ENCODE measurements around the gene RFX2. TPM values are rescaled to one million over a fixed set of nuclear protein-coding genes. Genes with fewer than 3 reads are reported as not detected.

The RFX2 gene
- total and polyA plus RNA-seq, 3 experiments from 2014 or later = 1.5 to 4.9 (median 4.2) TPM

DNA sequence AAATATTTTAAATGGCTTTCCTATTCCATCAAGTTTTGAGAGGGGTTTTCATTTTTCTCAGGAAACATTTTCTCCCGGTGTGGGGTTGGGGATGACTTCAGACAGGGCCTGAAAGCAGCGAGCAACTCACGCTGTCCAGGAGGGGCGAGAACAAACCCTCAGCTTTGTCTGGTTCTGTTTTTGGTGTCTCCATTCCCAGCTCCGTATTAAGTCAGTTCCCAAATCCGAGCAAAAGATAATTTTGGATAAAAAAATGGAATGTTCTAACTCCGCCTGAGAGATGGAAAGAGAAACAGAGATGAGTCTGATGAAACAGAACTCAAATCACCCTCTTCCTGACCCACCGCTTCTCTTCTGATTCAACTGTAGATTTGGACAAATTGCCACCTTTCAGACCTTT, 38.4 kb downstream of the RFX2 start:
- Histone ChIP-seq H3K4me3 (ENCODE audit: low read length) (no peak overlapping the region), H3K36me3 (ENCODE audit: insufficient read depth, low read length) (no peaks in the 10 kb centered on the region), H3K27me3 (ENCODE audit: insufficient read depth, low read length, poor library complexity, severe bottlenecking) (no peaks in the 10 kb centered on the region), H3K4me1 (ENCODE audit: insufficient read depth, low read length) (peaks cover 3% of the 10 kb centered on the region), H3K27ac (ENCODE audit: low read depth, low read length) (no peak overlapping the region), H3K9me3 (ENCODE audit: low read length) (no peaks in the 10 kb centered on the region)
- Mint-ChIP-seq H3K36me3 (no peaks in the 10 kb centered on the region), H3K4me1 (peaks cover 7 to 17% (median 15%) of the 10 kb centered on the region in 3 donors), H3K27me3 (peaks cover 13 to 17% of the 10 kb centered on the region in 2 donors), H3K4me3 (no peak overlapping the region), H3K27ac (no peak overlapping the region), H3K9me3 (no peaks in the 10 kb centered on the region)
- CTCF ChIA-PET = no interaction called here
- DNase-seq = no peak
- POLR2A ChIA-PET = no interaction called here

DNA sequence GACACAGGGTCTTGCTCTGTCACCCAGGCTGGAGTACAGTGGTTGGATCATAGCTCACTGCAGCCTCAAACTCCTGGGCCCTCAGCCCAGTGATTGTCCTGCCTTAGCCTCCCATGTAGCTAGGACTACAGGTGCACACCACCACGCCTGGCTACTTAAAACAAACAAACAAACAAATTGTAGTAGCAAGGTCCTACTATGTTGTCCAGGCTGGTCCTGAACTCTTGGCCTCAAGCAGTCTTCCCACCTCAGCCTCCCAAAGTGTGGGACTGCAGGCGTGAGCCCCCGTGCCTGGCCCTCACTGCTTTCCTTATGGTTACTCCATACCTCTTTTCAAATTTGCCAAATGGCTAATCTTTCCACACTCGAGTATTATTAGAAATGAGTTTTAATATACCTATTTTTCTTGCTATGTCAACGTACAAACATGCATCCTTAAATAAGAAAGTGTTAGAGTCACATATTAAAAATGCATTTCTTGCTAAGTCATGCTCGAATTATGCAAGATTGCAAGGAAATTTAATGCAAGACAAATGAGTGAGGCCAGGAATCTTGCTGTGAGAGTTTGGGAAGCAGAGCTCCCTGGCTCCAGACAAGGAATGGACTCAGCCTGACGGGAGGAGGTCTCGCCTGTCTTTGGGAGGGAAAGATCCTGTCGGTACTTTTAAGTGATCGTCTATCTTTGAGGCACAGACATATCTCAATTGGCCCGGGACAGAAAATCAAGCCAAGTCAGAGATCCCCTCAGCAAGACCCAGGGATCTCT, 39.4 kb downstream of the RFX2 start:
- no peak for DNase-seq
- Mint-ChIP-seq H3K4me3 (no peak overlapping the region), H3K9me3 (no peaks in the 10 kb centered on the region), H3K36me3 (no peaks in the 10 kb centered on the region), H3K27me3 (peaks cover 10 to 15% of the 10 kb centered on the region in 2 donors), H3K27ac (peak overlapping the region in 2 of 8 donors; percentile 39 to 75), H3K4me1 (peaks cover 16 to 27% (median 25%) of the 10 kb centered on the region in 3 donors)
- ChIA-PET POLR2A (no interaction called here), CTCF (no interaction called here)
- Histone ChIP-seq H3K9me3 (ENCODE audit: low read length) (no peaks in the 10 kb centered on the region), H3K4me3 (ENCODE audit: low read length) (no peak overlapping the region), H3K27me3 (ENCODE audit: insufficient read depth, low read length, poor library complexity, severe bottlenecking) (no peaks in the 10 kb centered on the region), H3K36me3 (ENCODE audit: insufficient read depth, low read length) (no peaks in the 10 kb centered on the region), H3K4me1 (ENCODE audit: insufficient read depth, low read length) (peaks cover 8% of the 10 kb centered on the region), H3K27ac (ENCODE audit: low read depth, low read length) (no peak overlapping the region)

DNA sequence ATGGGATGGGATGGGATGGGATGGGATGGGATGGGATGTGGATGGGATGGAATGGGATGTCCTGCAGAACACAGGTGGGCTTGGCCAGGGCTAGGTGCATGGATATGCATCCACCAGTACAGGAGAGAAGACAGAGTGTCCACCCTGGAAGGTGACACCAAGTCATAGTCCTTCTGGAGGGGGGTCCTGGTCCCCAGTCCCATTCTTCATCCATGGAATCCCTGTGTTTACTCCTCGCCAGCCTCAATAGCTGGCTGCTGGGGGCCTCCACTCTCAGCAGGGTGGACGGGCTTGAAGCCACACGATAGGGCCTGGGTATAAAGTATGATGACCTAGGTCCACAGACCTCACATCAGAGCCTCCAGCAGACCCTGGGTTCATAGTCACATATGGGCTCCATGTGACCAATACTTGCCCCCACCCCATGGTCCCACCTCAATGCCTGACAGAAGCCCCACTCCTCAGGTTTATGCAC, 40.1 kb downstream of the RFX2 start:
- no peak for DNase-seq
- no peaks in the 10 kb centered on the region for H3K36me3 ChIP-seq (ENCODE audit: insufficient read depth, low read length)
- Mint-ChIP-seq H3K27ac (peak overlapping the region in 1 of 8 donors; percentile 75), H3K27me3 (peaks cover 10 to 15% of the 10 kb centered on the region in 2 donors), H3K4me1 (peaks cover 20 to 33% (median 30%) of the 10 kb centered on the region in 3 donors), H3K4me3 (no peak overlapping the region), H3K36me3 (no peaks in the 10 kb centered on the region), H3K9me3 (no peaks in the 10 kb centered on the region)
- peaks cover 8% of the 10 kb centered on the region for H3K4me1 ChIP-seq (ENCODE audit: insufficient read depth, low read length)
- no peaks in the 10 kb centered on the region for H3K27me3 ChIP-seq (ENCODE audit: insufficient read depth, low read length, poor library complexity, severe bottlenecking)
- no peaks in the 10 kb centered on the region for H3K9me3 ChIP-seq (ENCODE audit: low read length)
- no peak overlapping the region for H3K4me3 ChIP-seq (ENCODE audit: low read length)
- POLR2A ChIA-PET = no interaction called here
- no peak overlapping the region for H3K27ac ChIP-seq (ENCODE audit: low read depth, low read length)
- CTCF ChIA-PET = interaction anchor here (1.1 kb wide), 1 partner anchor 56 kb away, joined by 3 read pairs; no protein-coding TSS in a partner anchor

DNA sequence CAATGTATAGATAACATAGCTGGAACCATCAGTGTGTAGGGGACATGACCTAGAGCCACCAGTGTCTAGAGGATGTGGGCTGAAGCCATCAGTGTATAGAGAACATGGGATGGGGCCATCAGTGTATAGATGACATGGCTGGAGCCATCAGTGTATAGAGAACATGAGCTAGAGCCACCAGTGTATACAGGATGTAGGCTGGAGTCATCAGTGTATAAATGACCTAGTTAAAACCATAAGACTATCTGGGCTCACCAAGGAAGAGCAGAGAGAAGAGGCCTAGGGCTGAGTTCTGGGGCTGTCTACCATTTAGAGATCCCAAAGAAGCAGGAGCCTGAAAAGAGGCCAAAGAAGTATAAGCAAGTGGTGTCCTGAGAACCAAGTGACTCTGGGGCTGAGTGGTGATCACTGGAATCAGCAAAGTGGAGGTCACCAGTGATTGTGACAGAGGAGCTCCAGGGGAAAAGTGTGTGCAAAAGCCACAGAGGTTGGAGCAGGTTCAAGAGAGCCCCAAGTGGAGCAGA, 41.0 kb downstream of the RFX2 start:
- Histone ChIP-seq H3K27ac (ENCODE audit: low read depth, low read length) (no peak overlapping the region), H3K36me3 (ENCODE audit: insufficient read depth, low read length) (no peaks in the 10 kb centered on the region), H3K27me3 (ENCODE audit: insufficient read depth, low read length, poor library complexity, severe bottlenecking) (no peaks in the 10 kb centered on the region), H3K4me1 (ENCODE audit: insufficient read depth, low read length) (peaks cover 8% of the 10 kb centered on the region), H3K9me3 (ENCODE audit: low read length) (no peaks in the 10 kb centered on the region), H3K4me3 (ENCODE audit: low read length) (no peak overlapping the region)
- DNase-seq = peak in 1 of 5 donors; percentile 17
- ChIA-PET POLR2A (no interaction called here), CTCF (interaction anchor here (1.0 to 1.1 kb wide), 2 partner anchors 20 to 57 kb away, joined by 3 read pairs; no protein-coding TSS in a partner anchor)
- H3K9me3 Mint-ChIP-seq = no peaks in the 10 kb centered on the region
- peaks cover 20 to 37% (median 30%) of the 10 kb centered on the region in 3 donors for H3K4me1 Mint-ChIP-seq
- peak overlapping the region in 2 of 7 donors; percentile 17 to 46 for H3K4me3 Mint-ChIP-seq
- H3K36me3 Mint-ChIP-seq = no peaks in the 10 kb centered on the region
- H3K27me3 Mint-ChIP-seq = peaks cover 10 to 13% of the 10 kb centered on the region in 2 donors
- peak overlapping the region in 5 of 8 donors; percentile 6 to 73 (median 16) for H3K27ac Mint-ChIP-seq

DNA sequence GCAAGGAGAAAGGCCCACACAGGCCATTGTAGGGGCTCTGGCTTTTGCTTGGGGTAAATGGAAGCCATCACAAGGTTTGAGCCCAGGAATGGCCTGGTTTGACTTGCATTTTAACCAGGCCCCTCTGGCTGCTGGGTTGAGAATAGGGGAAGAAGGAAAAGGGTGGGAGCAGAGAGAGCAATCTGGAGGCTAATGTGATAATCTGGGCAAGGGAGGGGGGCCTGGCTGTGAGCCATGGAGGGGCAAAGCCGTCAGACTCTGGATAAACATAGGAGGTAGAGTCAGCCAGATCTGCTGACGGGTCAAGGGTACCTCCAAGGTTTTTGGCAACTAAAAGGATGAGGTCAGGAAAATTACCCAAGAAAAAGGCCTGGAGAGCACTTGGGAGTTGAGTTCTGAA, 41.6 kb downstream of the RFX2 start:
- Mint-ChIP-seq H3K27me3 (peaks cover 10 to 13% of the 10 kb centered on the region in 2 donors), H3K4me1 (peaks cover 20 to 37% (median 30%) of the 10 kb centered on the region in 3 donors), H3K4me3 (no peak overlapping the region), H3K27ac (peak overlapping the region in 1 of 8 donors; percentile 32), H3K9me3 (no peaks in the 10 kb centered on the region), H3K36me3 (no peaks in the 10 kb centered on the region)
- Histone ChIP-seq H3K27ac (ENCODE audit: low read depth, low read length) (no peak overlapping the region), H3K36me3 (ENCODE audit: insufficient read depth, low read length) (no peaks in the 10 kb centered on the region), H3K4me3 (ENCODE audit: low read length) (no peak overlapping the region), H3K4me1 (ENCODE audit: insufficient read depth, low read length) (peaks cover 8% of the 10 kb centered on the region), H3K9me3 (ENCODE audit: low read length) (no peaks in the 10 kb centered on the region), H3K27me3 (ENCODE audit: insufficient read depth, low read length, poor library complexity, severe bottlenecking) (no peaks in the 10 kb centered on the region)
- no peak for DNase-seq
- CTCF ChIA-PET = interaction anchor here (1.0 kb wide), 1 partner anchor 20 kb away, joined by 3 read pairs; no protein-coding TSS in a partner anchor
- POLR2A ChIA-PET = interaction anchor here (0.5 kb wide), 1 partner anchor 13 kb away, joined by 12 read pairs; no protein-coding TSS in a partner anchor

DNA sequence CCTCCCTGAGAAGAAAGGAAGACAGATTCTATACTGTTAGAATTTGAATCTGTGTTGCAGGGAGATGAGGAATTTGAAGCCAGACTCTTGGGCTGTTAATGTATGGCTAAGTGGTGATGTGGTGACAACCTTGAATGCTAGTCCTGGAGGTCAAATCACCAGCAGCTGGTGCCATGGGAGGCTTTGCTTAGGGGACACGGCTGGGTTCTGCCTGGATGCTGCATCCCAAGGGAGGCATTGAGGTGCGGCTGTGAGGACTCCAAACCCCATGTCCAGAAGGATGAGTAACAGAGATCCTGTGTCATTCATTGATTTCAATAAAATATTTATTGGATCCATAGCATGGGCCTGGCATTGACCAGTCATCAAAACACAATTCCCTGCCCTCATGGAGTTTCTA, 42.3 kb downstream of the RFX2 start:
- POLR2A ChIA-PET = no interaction called here
- Histone ChIP-seq H3K27ac (ENCODE audit: low read depth, low read length) (no peak overlapping the region), H3K4me1 (ENCODE audit: insufficient read depth, low read length) (peaks cover 8% of the 10 kb centered on the region), H3K27me3 (ENCODE audit: insufficient read depth, low read length, poor library complexity, severe bottlenecking) (no peaks in the 10 kb centered on the region), H3K9me3 (ENCODE audit: low read length) (no peaks in the 10 kb centered on the region), H3K36me3 (ENCODE audit: insufficient read depth, low read length) (no peaks in the 10 kb centered on the region), H3K4me3 (ENCODE audit: low read length) (no peak overlapping the region)
- DNase-seq = no peak
- H3K4me3 Mint-ChIP-seq = no peak overlapping the region
- CTCF ChIA-PET = no interaction called here
- H3K4me1 Mint-ChIP-seq = peaks cover 21 to 37% (median 30%) of the 10 kb centered on the region in 3 donors
- no peaks in the 10 kb centered on the region for H3K36me3 Mint-ChIP-seq
- H3K27me3 Mint-ChIP-seq = peaks cover 10 to 15% of the 10 kb centered on the region in 2 donors
- H3K9me3 Mint-ChIP-seq = no peaks in the 10 kb centered on the region
- no peak overlapping the region for H3K27ac Mint-ChIP-seq

DNA sequence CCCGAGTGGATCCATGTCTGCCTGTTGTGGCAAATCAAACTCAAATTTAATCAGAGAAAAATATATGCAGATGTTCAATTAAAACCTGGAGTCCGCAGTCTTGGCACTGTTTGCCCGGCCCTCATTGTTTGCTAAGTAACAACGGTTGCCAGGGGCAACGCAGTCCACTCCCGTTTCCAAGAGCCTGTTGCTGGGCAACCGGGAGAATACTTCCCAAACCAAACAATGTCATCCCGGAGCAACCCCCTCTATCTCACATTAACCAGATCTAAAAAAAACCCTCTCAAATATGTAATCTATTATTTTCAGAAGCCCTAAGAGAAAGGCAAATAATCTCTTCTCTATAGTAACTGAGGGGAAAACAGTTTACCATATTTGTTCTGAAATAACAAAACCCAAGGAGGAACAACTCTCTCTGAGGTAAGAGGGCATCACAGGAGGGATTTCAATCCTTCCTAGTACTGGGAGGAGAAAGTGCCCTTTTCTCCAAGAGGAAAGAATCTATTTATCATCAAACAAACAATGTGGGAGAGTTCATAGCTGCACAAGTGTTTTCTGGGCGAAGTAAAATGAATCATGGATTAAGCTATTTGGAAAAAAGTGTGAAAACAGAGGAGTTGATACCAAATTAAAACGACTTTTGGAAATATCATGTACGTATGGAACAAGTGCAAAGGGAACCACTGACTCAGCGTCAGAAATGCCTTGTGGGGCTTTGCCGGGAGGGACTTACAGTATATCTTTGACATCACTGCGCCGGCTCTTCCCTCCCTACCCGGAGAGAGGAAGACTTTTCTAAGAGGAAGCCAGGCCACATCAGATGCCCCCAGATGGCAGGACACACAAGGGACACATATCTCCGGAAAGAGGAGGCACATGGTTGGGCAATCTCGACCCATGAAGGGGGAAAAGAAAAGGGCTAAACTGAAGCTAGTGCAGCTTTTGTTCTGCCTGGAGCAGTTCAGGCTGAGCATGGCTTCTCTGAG, 43.3 kb downstream of the RFX2 start:
- DNase-seq = peak in 1 of 5 donors; percentile 27
- Mint-ChIP-seq H3K36me3 (no peaks in the 10 kb centered on the region), H3K4me1 (peaks cover 27 to 47% (median 37%) of the 10 kb centered on the region in 3 donors), H3K27me3 (peaks cover 9 to 17% of the 10 kb centered on the region in 2 donors), H3K27ac (peak overlapping the region in 7 of 8 donors; percentile 26 to 87 (median 51)), H3K9me3 (no peaks in the 10 kb centered on the region), H3K4me3 (no peak overlapping the region)
- POLR2A ChIA-PET = no interaction called here
- Histone ChIP-seq H3K27ac (ENCODE audit: low read depth, low read length) (peak overlapping the region; percentile 4), H3K9me3 (ENCODE audit: low read length) (no peaks in the 10 kb centered on the region), H3K4me3 (ENCODE audit: low read length) (no peak overlapping the region), H3K4me1 (ENCODE audit: insufficient read depth, low read length) (peaks cover 8% of the 10 kb centered on the region), H3K36me3 (ENCODE audit: insufficient read depth, low read length) (no peaks in the 10 kb centered on the region), H3K27me3 (ENCODE audit: insufficient read depth, low read length, poor library complexity, severe bottlenecking) (no peaks in the 10 kb centered on the region)
- CTCF ChIA-PET = no interaction called here
